Right atrium auricular region (tissue), 2 donors: ENCODE data around the gene C1orf52. TPM values are rescaled to one million over a fixed set of nuclear protein-coding genes. Genes with fewer than 3 reads are reported as not detected.

ENCODE experiments used
- DNase-seq: peaks from one replicate; pipeline ENCODE4 v3.0.0-alpha.2; 2019; ENCODE audit warnings: low spot score
- H3K27ac ChIP-seq, 2 donors: fragments of 200-600 bp; sonication (generic); 1 replicate in 1 of 2; 2 replicates in 1 of 2; pipeline ENCODE4 v1.5.1; 2016 to 2019
- H3K27me3 ChIP-seq, 2 donors: fragments of 200-600 bp; sonication (generic); one replicate each; pipeline versions ENCODE4 v1.5.1 to v1.6.0; 2017 to 2019
- H3K36me3 ChIP-seq: fragments of 200-600 bp; sonication (generic); one replicate; pipeline ENCODE4 v1.5.1; 2016
- H3K4me1 ChIP-seq, 2 donors: fragments of 200-600 bp; sonication (generic); one replicate each; pipeline versions ENCODE4 v1.5.1 to v1.6.0; 2017 to 2019
- H3K4me3 ChIP-seq, 2 donors: fragments of 200-600 bp; sonication (generic); 1 replicate in 1 of 2; 2 replicates in 1 of 2; pipeline ENCODE4 v1.5.1; 2017 to 2019; ENCODE audit warnings: mild to moderate bottlenecking in 1 of 2, moderate library complexity in 1 of 2
- H3K9me3 ChIP-seq, 2 donors: fragments of 200-600 bp; sonication (generic); one replicate each; pipeline ENCODE4 v1.5.1; 2019
- CTCF ChIP-seq, 2 donors: fragments of 200-600 bp; sonication (generic); IDR thresholded peaks; one replicate each; pipeline ENCODE4 v1.5.1; 2019; ENCODE audit warnings: antibody characterized with exemption in 2 of 2
- total RNA-seq, 2 donors: library from RNA; depleted of rRNA; stranded (reverse); fragments of >200 nt; gene quantifications; one replicate each; pipeline ENCODE4 v1.1.0, GENCODE V29; 2016

Gene C1orf52
- total RNA-seq, 2 donors from 2014 or later: 7.5 to 8.6 TPM

GRCh38 chr1:85290826-85291225 lies 31.4 kb upstream of the C1orf52 start:
- TF ChIP-seq CTCF (IDR thresholded peaks at IDR 0.05): no peak
- no peaks in the 10 kb centered on the region for H3K9me3 ChIP-seq

GRCh38 chr1:85289848-85290335 lies 30.4 kb upstream of the C1orf52 start:
- no peaks in the 10 kb centered on the region for H3K36me3 ChIP-seq
- H3K9me3 ChIP-seq: no peaks in the 10 kb centered on the region
- peak overlapping the region; percentile 12 to 42 for H3K27ac ChIP-seq
- no peaks in the 10 kb centered on the region for H3K27me3 ChIP-seq
- no peak overlapping the region for H3K4me3 ChIP-seq
- DNase-seq: no peak
- no peaks in the 10 kb centered on the region for H3K4me1 ChIP-seq
- TF ChIP-seq CTCF (IDR thresholded peaks at IDR 0.05): no peak

More at GRCh38 chr1:85290826-85291225, 31.4 kb upstream of the C1orf52 start:
- no peak overlapping the region for H3K27ac ChIP-seq
- no peaks in the 10 kb centered on the region for H3K36me3 ChIP-seq
- no peak for DNase-seq
- H3K27me3 ChIP-seq: no peaks in the 10 kb centered on the region
- no peaks in the 10 kb centered on the region for H3K4me1 ChIP-seq
- no peak overlapping the region for H3K4me3 ChIP-seq

GRCh38 chr1:85289207-85289847 lies 29.9 kb upstream of the C1orf52 start:
- no peak for DNase-seq
- no peak for TF ChIP-seq CTCF (IDR thresholded peaks at IDR 0.05)
- no peaks in the 10 kb centered on the region for H3K4me1 ChIP-seq
- no peak overlapping the region for H3K4me3 ChIP-seq
- H3K27me3 ChIP-seq: no peaks in the 10 kb centered on the region
- H3K36me3 ChIP-seq: no peaks in the 10 kb centered on the region
- no peak overlapping the region for H3K27ac ChIP-seq
- H3K9me3 ChIP-seq: no peaks in the 10 kb centered on the region

- no peak for DNase-seq
- no peak overlapping the region for H3K4me3 ChIP-seq
- no peak for TF ChIP-seq CTCF (IDR thresholded peaks at IDR 0.05)
- H3K9me3 ChIP-seq: no peaks in the 10 kb centered on the region
- H3K27ac ChIP-seq: no peak overlapping the region
- no peaks in the 10 kb centered on the region for H3K4me1 ChIP-seq
- H3K36me3 ChIP-seq: no peaks in the 10 kb centered on the region
- no peaks in the 10 kb centered on the region for H3K27me3 ChIP-seq
Measured at GRCh38 chr1:85284202-85284601, 24.7 kb upstream of the C1orf52 start.

GRCh38 chr1:85283475-85284199 lies 24.2 kb upstream of the C1orf52 start:
- Histone ChIP-seq H3K27ac (no peak overlapping the region), H3K9me3 (no peaks in the 10 kb centered on the region), H3K4me1 (no peaks in the 10 kb centered on the region), H3K36me3 (no peaks in the 10 kb centered on the region), H3K4me3 (no peak overlapping the region), H3K27me3 (no peaks in the 10 kb centered on the region)
- no peak for DNase-seq
- TF ChIP-seq CTCF (IDR thresholded peaks at IDR 0.05): no peak
